B cell (primary cell): ENCODE measurements around the gene MOXD1. TPM values are rescaled to one million over a fixed set of nuclear protein-coding genes. Genes with fewer than 3 reads are reported as not detected.

Experiments used
- ATAC-seq: fragments of 200-7000 bp; cut with Tn5 transposase; one replicate; pipeline ENCODE4 v1.10.0; 2021; ENCODE audit warnings: low read depth, mild to moderate bottlenecking, moderate number of reproducible peaks, moderate library complexity
- CTCF ChIA-PET: fragments of 350-600 bp; sonication (Branson Sonifier 250); formaldehyde crosslinking; loops from one replicate; lab custom pipeline; 2021; ENCODE audit warnings: antibody characterized with exemption, inconsistent platforms; lab: Charles Lee
- POLR2A ChIA-PET: fragments of 350-600 bp; sonication (Branson Sonifier 250); formaldehyde crosslinking; loops from one replicate; lab custom pipeline; 2021; ENCODE audit warnings: antibody characterized with exemption; lab: Charles Lee
- DNase-seq: peaks from one replicate; pipeline ENCODE4 v3.0.0; 2013
- H2AFZ ChIP-seq: 2 replicates; pipeline ENCODE4 v1.6.1; 2012; ENCODE audit warnings: mild to moderate bottlenecking, low read depth, low read length; ENCODE audit not compliant: insufficient read depth, poor library complexity, severe bottlenecking
- H3K27ac ChIP-seq, 2 donors: 1 replicate in 1 of 2; 2 replicates in 1 of 2; pipeline ENCODE4 v1.5.1; 2012 to 2013; ENCODE audit warnings: low read length in 2 of 2, mild to moderate bottlenecking in 2 of 2, moderate library complexity in 1 of 2
- H3K27me3 ChIP-seq, 4 experiments: fragments of 200-600 bp in 1 of 4; sonication (generic) in 1 of 4; replicated peaks in 1 of 4; 1 replicate in 2 of 4; 2 replicates in 2 of 4; pipeline versions ENCODE4 v1.6.1 to v1.7.0; 2013 to 2016; ENCODE audit warnings: low read length in 3 of 4, mild to moderate bottlenecking in 2 of 4, mixed read lengths in 1 of 4, moderate library complexity in 1 of 4; ENCODE audit not compliant: insufficient read depth in 4 of 4, control insufficient read depth in 3 of 4; ENCODE audit errors: control extremely low read depth in 1 of 4
- H3K36me3 ChIP-seq, 2 experiments: replicated peaks in 1 of 2; 1 replicate in 1 of 2; 2 replicates in 1 of 2; pipeline versions ENCODE4 v1.6.1 to v1.7.1; 2013; ENCODE audit warnings: low read length in 1 of 2; ENCODE audit not compliant: insufficient read depth in 2 of 2, control insufficient read depth in 1 of 2; ENCODE audit errors: control extremely low read depth in 1 of 2, extremely low read depth in 1 of 2
- H3K4me1 ChIP-seq, 2 donors: fragments of 200-600 bp in 1 of 2; sonication (generic) in 1 of 2; 1 replicate in 1 of 2; 2 replicates in 1 of 2; pipeline versions ENCODE4 v1.5.1 to v1.6.1; 2013 to 2017; ENCODE audit warnings: low read length in 2 of 2; ENCODE audit not compliant: control insufficient read depth in 2 of 2, insufficient read depth in 2 of 2
- H3K4me2 ChIP-seq: replicated peaks from 2 replicates; pipeline ENCODE3; 2012; ENCODE audit warnings: mild to moderate bottlenecking, low read depth, low read length; ENCODE audit not compliant: poor library complexity, severe bottlenecking
- H3K4me3 ChIP-seq, 5 experiments: fragments of 200-600 bp in 1 of 5; sonication (generic) in 1 of 5; 1 replicate in 3 of 5; 2 replicates in 2 of 5; pipeline versions ENCODE4 v1.5.1 to v1.7.0; 2011 to 2016; ENCODE audit warnings: low read length in 4 of 5, mild to moderate bottlenecking in 4 of 5, low read depth in 2 of 5, control low read depth in 1 of 5, moderate library complexity in 1 of 5; ENCODE audit not compliant: insufficient read depth in 1 of 5; ENCODE audit errors: control extremely low read depth in 1 of 5, extremely low read depth in 1 of 5
- H3K79me2 ChIP-seq: fragments of 200-600 bp; sonication (generic); one replicate; pipeline ENCODE4 v1.6.0; 2016; ENCODE audit warnings: low read length; ENCODE audit not compliant: control insufficient read depth, insufficient read depth
- H3K9ac ChIP-seq: fragments of 200-600 bp; sonication (generic); 2 replicates; pipeline ENCODE4 v1.6.1; 2017; ENCODE audit warnings: mild to moderate bottlenecking, low read length, moderate library complexity
- H3K9me3 ChIP-seq, 3 donors: one replicate each; pipeline versions ENCODE4 v1.6.1 to v1.7.1; 2013; ENCODE audit warnings: low read length in 2 of 3; ENCODE audit not compliant: control insufficient read depth in 2 of 3, insufficient read depth in 1 of 3; ENCODE audit errors: control extremely low read depth in 1 of 3
- H4K20me1 ChIP-seq: 2 replicates; pipeline ENCODE4 v1.6.0; 2012; ENCODE audit warnings: mild to moderate bottlenecking, low read length; ENCODE audit not compliant: insufficient read depth, control insufficient read depth, poor library complexity, severe bottlenecking
- H3K27ac Mint-ChIP-seq: one replicate; pipeline ENCODE4 v1.8.0; 2021; ENCODE audit warnings: mixed read lengths
- H3K27me3 Mint-ChIP-seq: one replicate; pipeline ENCODE4 v1.8.0; 2021; ENCODE audit warnings: mixed read lengths
- H3K4me1 Mint-ChIP-seq: one replicate; pipeline ENCODE4 v1.8.0; 2021; ENCODE audit warnings: mixed read lengths
- H3K4me3 Mint-ChIP-seq: one replicate; pipeline ENCODE4 v1.8.0; 2021; ENCODE audit warnings: mixed read lengths
- H3K9me3 Mint-ChIP-seq: one replicate; pipeline ENCODE4 v1.8.0; 2022; ENCODE audit warnings: mixed read lengths; ENCODE audit not compliant: insufficient read depth
- EZH2 ChIP-seq: IDR thresholded peaks from 2 replicates; pipeline ENCODE4 v1.6.1; 2012; ENCODE audit warnings: borderline replicate concordance, low read depth, mild to moderate bottlenecking, moderate library complexity, low read length; ENCODE audit not compliant: insufficient read depth, poor library complexity, severe bottlenecking
- WGBS: methylation state at CpG from one replicate; pipeline ENCODE4 v1.1.5; 2013; ENCODE audit warnings: missing lambda C conversion rate; ENCODE audit not compliant: insufficient coverage; 5-methylcytosine and 5-hydroxymethylcytosine counted together
- intact Hi-C: fragments of 100-400 bp; cut with micrococcal nuclease; formaldehyde crosslinking; loops from one replicate; pipeline ENCODE4 v1.10.0; 2022
- polyA plus RNA-seq: library from polyadenylated mRNA; depleted of rRNA; stranded (reverse); fragments of >200 nt; gene quantifications from 2 replicates; pipeline ENCODE4 v1.2.3, GENCODE V29; 2012
- total RNA-seq, 2 donors: library from RNA; stranded (reverse); fragments of 120-200 nt in 1 of 2; gene quantifications; 1 replicate in 1 of 2; 2 replicates in 1 of 2; pipeline versions ENCODE4 v1.2.3 to v1.2.4, GENCODE V29; 2013 to 2022
- TF ChIP-seq, protein P1 (sequence below): fragments of 200-600 bp; IDR thresholded peaks from one replicate; pipeline ENCODE4 v1.8.0; 2022; ENCODE audit warnings: antibody characterized with exemption, mild to moderate bottlenecking

Gene MOXD1
- total and polyA plus RNA-seq, 2 donors (not counting 1 experiment from before 2014, with no cell fraction given) = 1.5 to 7.0 TPM

DNA sequence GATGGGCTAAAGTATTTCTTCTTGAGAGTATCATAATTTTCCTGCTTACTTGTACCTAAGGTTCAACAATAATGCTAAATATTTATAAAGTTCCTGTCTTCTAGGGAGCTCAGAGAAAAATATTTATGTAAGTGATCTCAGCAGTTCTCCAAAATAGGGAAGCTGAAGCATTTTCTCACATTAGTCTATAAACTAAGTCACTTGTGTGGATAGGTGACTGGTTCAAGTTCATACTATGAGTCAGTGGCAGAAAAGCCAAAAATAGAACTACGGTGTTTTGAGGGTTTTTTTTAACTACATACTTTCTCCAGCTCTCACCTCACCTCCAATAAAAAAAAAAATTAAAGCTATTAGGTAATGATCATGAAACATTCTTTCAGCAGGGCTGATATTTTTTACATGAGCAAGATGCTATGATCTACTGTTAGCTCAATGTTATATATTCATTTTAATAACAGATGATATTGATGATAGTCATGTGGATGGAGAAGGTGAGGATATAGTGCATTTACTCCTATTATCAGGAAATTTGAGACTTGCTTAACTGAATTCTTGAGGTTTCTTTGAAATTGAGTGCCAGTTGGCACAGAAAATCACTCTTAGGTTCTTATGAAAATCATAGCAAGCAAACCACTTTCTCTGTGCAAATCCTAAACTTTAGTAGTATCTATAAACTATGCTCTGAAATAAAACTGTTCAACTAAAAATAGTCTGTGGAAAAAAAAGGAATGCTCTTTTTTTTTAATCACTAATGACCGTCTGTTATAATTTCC is 4.1 kb upstream of the MOXD1 start:
- Mint-ChIP-seq H3K4me1 (peaks cover 20% of the 10 kb centered on the region), H3K4me3 (no peak overlapping the region), H3K27ac (no peak overlapping the region), H3K9me3 (no peaks in the 10 kb centered on the region), H3K27me3 (peaks cover 20% of the 10 kb centered on the region)
- Histone ChIP-seq H3K27me3 (peaks cover 0 to 16% (median 8%) of the 10 kb centered on the region in 4 experiments), H3K36me3 (no peaks in the 10 kb centered on the region), H3K4me2 (no peak overlapping the region), H3K27ac (no peak overlapping the region), H3K9me3 (peaks cover 0 to 3% (median 0%) of the 10 kb centered on the region in 3 donors), H3K9ac (no peak overlapping the region), H4K20me1 (no peaks in the 10 kb centered on the region), H3K4me1 (peaks cover 10 to 12% of the 10 kb centered on the region in 2 donors), H3K4me3 (no peak overlapping the region), H3K79me2 (no peaks in the 10 kb centered on the region), H2AFZ (no peak overlapping the region)
- intact Hi-C loops = loop anchor here (10.0 kb wide), 1 partner anchor 51 kb away; no protein-coding TSS in a partner anchor
- no CpG with 5 or more reads among the region's 2 CpGs for WGBS
- POLR2A ChIA-PET = no interaction called here
- no peak for ATAC-seq
- no peak for DNase-seq
- CTCF ChIA-PET = interaction anchor here (0.6 to 3.1 kb wide), 8 partner anchors 12 to 190 kb away, joined by 3 to 18 read pairs (median 3); no protein-coding TSS in a partner anchor
- TF ChIP-seq EZH2 = no peak
- TF ChIP-seq, protein P1, sequence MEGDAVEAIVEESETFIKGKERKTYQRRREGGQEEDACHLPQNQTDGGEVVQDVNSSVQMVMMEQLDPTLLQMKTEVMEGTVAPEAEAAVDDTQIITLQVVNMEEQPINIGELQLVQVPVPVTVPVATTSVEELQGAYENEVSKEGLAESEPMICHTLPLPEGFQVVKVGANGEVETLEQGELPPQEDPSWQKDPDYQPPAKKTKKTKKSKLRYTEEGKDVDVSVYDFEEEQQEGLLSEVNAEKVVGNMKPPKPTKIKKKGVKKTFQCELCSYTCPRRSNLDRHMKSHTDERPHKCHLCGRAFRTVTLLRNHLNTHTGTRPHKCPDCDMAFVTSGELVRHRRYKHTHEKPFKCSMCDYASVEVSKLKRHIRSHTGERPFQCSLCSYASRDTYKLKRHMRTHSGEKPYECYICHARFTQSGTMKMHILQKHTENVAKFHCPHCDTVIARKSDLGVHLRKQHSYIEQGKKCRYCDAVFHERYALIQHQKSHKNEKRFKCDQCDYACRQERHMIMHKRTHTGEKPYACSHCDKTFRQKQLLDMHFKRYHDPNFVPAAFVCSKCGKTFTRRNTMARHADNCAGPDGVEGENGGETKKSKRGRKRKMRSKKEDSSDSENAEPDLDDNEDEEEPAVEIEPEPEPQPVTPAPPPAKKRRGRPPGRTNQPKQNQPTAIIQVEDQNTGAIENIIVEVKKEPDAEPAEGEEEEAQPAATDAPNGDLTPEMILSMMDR = no peak

DNA sequence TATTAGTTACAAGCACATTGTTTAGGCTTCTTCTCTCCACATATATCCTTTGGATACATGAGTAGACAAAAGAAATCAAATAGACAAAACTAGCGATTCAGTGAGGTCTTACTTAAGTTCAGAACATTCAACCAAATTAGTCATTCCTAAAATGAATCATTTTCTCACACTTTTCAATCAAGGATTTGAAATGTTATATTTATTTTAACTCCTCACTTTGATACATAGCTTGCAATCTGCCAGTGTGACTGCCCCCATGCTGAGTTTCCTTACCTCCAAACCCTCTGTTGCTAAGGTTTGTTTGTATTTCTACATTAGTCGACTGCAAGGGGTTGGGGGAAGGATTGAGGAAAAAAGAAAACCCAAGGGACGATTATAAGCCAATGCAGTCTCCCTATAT is 3.5 kb upstream of the MOXD1 start:
- Histone ChIP-seq H3K27ac (no peak overlapping the region), H3K4me3 (no peak overlapping the region), H4K20me1 (no peaks in the 10 kb centered on the region), H2AFZ (no peak overlapping the region), H3K79me2 (no peaks in the 10 kb centered on the region), H3K27me3 (peaks cover 0 to 19% (median 11%) of the 10 kb centered on the region in 4 experiments), H3K4me1 (peaks cover 13 to 14% of the 10 kb centered on the region in 2 donors), H3K9ac (no peak overlapping the region), H3K9me3 (peaks cover 0 to 3% (median 0%) of the 10 kb centered on the region in 3 donors), H3K36me3 (no peaks in the 10 kb centered on the region), H3K4me2 (no peak overlapping the region)
- TF ChIP-seq, protein P1 = no peak
- no peak for TF ChIP-seq EZH2
- WGBS = no CpG with 5 or more reads among the region's 3 CpGs
- intact Hi-C loops = loop anchor here (5.0 to 10.0 kb wide), 2 partner anchors 38 to 50 kb away; no protein-coding TSS in a partner anchor
- Mint-ChIP-seq H3K27ac (no peak overlapping the region), H3K4me1 (peaks cover 24% of the 10 kb centered on the region), H3K4me3 (no peak overlapping the region), H3K9me3 (no peaks in the 10 kb centered on the region), H3K27me3 (peaks cover 20% of the 10 kb centered on the region)
- ChIA-PET CTCF (interaction anchor here (0.6 to 3.1 kb wide), 8 partner anchors 12 to 189 kb away, joined by 3 to 18 read pairs (median 3); no protein-coding TSS in a partner anchor), POLR2A (no interaction called here)
- ATAC-seq = no peak
- DNase-seq = no peak
